Left cardiac atrium (tissue), 4 donors: ENCODE measurements around the gene FSIP1. TPM values are rescaled to one million over a fixed set of nuclear protein-coding genes. Genes with fewer than 3 reads are reported as not detected.
A peak's percentile ranks its signal among the peaks of the same experiment; 100 is the strongest.

Source experiments
- ATAC-seq, 2 donors: fragments of 200-7000 bp; cut with Tn5 transposase; one replicate each; pipeline ENCODE4 v1.9.1; 2020; ENCODE audit warnings: mild to moderate bottlenecking in 2 of 2, moderate library complexity in 2 of 2
- DNase-seq: peaks from one replicate; pipeline ENCODE4 v3.0.0-alpha.2; 2020
- intact Hi-C, 2 donors: fragments of 100-400 bp; cut with DNase I; formaldehyde crosslinking; loops; one replicate each; pipeline versions ENCODE4 v1.14.1 to v1.15.1; 2022 to 2023
- total RNA-seq, 2 donors: library from RNA; stranded (reverse); fragmentation: NEBNext Ultra II Directional; extraction: Animal tissue kit (Norgen Biotek cat#: 25700); gene quantifications; one replicate each; pipeline ENCODE4 v1.2.1, GENCODE V29; 2021
- donor health status: DM: no; HTN: yes; CAD: no.
- donor health status: DM: no; HTN: yes; CAD: no; lungs with severe emphysema.
- donor health status: DM: yes; HTN: yes; CAD: no.
- donor health status: Dilated cardiomyopathy.

Gene FSIP1
- total RNA-seq, 2 donors from 2014 or later, result 0.50 to 0.52 TPM

DNA sequence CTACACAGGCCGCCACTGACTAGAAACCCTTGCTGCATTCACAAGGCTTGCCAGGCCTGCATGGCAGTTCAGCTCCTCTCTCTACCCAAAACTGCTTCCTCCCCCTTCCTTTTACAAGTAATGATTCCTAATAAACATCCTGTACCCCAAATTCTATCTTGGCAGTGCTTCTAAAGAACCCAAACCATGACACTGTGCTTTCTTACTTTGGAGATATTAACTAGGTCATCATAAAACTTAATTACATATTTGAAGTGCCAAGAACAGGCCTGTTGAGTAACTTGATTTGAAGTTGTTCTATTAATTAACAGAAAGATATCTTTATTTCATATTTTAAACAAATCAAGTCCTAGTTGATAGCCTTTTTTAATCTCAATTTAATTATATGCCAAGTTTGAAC, 113.4 kb downstream of the FSIP1 start:
- intact Hi-C loops, result no loop called here
- DNase-seq (no peak), ATAC-seq (no peak)

DNA sequence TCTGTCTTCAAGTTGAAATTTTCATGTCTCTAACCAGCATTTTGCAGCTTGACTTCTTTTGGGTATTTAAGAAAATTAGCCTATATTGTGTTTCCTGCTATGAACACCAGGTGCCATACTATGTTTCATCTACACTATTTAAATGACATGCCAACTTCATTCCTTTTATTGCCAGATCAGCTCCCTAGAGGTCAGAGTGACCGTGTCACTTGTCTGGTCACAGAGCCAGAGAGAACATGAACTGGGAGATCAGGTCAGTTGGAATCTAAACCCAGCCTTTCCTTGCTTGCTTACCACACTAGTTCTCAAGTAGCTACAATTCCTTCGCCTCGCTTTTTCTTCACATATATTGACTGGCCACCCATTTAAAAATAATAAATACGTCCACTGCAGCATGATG, 114.2 kb downstream of the FSIP1 start:
- intact Hi-C loops, result no loop called here
- no peak for DNase-seq
- ATAC-seq, result no peak

DNA sequence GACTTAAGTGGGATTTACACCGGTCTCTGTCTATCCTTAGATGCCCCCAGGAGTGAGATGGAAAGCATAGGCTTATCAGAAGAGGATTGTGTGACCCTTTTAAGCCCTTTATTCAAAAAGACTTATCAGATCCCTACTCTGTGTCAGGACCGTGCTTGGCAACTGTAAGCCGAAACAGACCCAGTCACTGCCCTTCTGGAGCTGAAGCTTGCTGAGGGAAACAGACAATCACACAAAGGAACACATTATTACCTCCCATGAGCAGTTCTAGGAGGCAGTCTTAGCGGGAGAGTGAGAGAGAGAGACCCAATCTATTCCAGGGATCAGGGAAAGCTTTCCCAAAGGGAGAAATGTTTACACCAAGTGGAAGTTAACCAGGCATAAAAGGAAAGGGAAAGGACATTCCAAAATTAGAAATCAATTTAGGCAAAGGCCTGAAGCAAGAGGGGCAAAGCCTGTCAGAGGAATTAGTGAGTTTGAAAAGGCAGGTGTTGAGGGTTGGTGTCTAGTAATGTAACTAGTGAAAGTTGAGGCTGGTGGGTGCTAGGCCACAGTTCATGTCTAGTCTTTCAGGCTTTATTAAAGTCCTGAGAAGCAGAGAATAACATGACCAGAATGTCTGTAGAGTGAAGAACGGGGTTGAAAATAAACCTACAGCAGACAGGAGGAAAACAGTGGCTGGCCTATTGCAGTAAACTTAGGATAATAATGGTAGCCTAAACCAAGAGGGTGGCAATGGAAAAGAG, 115.1 kb downstream of the FSIP1 start:
- DNase-seq (no peak), ATAC-seq (no peak)
- intact Hi-C loops, result no loop called here

DNA sequence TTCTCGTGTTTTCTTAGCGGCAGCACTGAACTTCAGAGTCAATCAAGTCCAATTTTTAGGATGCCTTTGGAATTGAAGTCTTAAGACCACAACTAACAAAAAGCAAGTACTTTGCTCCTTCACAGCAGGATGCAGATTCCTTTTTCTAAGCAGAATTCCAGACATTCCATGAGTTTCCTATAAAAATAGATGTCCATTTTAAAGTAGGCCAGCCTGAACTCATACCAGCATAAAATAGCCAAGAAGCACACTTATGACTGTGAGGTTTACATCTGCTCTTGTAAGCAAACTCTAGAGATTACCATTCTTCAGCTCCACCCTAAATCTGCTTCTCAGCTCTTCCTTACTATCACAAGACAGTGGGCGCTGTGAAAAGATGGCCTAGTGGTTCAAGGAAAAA, 116.0 kb downstream of the FSIP1 start:
- DNase-seq, result no peak
- intact Hi-C loops, result no loop called here

DNA sequence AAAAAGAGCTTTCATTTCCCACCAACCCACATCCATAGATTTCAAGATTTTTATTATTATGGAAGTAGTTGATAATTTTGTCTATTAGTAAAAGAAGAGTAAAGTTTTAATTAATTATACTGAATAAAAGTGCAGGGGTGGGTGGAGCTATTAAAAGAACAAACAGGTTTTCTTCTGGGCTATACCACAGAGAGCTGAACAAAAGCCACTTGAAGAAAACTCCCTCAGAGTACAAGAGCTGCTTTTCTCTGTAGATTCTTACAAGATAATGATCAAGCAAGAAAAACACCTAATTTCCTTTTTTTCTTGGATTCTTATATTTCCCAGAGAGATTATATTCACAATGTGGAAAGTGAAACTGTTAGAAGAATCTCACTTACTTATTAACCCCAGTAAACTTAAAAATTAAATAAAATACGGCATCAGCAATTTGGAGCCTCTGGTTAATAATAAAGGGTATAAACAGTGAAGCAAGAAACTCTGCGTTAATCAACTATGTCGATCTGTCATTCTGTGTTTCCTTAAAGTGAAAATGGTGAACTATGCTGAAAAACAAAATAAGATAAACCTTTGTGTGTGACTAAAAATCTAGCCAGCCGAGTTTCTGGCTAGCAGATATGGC, 116.9 kb downstream of the FSIP1 start:
- DNase-seq (no peak), ATAC-seq (no peak)
- intact Hi-C loops, result no loop called here

More for the DNA sequence above, 116.0 kb downstream of the FSIP1 start:
- ATAC-seq, result peak in 1 of 2 donors; percentile 23

DNA sequence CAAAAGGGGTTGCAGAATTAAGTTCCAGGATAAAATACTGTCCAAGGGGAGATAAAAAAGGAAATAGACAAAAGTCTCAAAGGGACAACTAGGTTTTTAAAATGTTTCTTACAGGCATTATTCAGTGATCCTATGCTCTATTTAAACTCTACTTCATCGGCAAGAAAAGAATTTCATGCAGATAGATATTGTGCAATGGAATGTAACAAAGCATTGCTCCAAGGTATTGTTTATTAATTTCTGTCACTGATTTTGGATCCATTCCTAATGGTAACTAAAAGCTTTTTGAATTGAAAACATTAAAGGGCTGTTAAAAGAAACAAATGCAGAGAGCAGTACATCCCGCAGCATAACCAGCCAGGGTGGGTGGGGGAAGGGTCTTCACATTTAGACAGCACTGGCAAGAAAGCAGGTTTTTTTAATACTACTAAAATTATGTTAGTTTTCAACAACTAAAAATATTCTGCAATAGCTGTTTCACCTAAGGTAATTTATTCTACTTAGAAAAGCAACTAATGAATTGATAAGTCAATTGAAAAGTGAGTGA, 118.9 kb downstream of the FSIP1 start:
- intact Hi-C loops, result no loop called here
- DNase-seq, result no peak
- no peak for ATAC-seq

DNA sequence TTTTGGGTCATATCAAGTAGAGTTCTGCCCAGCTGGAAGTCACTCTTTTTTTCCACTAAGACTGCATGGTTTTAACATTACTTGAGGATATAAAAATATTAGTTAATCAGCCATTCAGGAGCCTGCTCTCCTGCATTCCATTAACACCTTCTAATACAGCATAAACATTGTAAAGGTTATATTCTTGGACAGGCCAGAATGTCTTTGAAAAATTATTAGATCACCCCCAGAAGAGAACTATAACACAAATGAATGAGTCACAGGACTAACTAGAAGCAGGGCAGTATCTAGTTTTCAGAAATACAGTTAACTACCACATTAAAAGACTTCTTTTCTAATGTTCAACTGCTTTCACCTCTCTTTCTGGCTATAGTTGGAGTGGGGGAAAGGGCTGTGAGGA, 120.9 kb downstream of the FSIP1 start:
- ATAC-seq, result no peak
- DNase-seq, result no peak
- intact Hi-C loops, result no loop called here

DNA sequence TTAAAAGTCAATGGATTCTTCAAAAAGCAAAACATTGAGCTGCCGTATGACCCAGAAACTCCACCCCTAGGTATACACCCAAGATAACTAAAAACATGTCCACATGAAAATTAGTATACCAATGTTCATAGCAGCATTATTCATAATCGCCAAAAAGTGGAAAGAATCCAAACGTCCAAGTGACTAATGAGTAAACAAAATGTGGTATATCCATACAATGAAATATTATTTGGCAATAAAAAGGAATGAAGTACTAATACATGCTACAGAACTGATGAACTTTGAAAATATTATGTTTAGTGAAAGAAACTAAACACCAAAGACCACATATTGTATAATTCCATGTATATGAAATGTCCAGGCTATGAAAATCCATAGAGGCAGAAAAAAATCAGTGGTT, 123.9 kb downstream of the FSIP1 start:
- DNase-seq, result no peak

DNA sequence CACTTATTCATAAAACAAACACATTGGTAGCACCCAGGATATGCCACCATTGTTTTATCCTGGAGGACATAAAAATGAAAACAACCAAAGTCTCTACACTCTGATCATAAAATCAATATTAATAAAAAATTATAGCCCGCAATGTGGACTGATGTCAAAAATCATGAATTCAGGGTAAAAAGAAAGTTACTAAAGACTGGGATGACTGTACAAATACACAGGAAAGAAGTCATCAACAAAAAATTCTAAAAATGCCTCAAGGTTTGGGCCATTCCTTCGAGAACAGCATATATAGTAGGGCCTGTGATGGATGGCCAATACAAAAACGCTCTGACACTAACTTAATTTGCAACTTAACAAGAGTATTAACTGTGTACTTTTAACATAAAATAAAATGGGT, 125.0 kb downstream of the FSIP1 start:
- intact Hi-C loops, result no loop called here
- ATAC-seq, result no peak
- DNase-seq, result no peak

More for the DNA sequence above, 123.9 kb downstream of the FSIP1 start:
- intact Hi-C loops, result no loop called here
- no peak for ATAC-seq

DNA sequence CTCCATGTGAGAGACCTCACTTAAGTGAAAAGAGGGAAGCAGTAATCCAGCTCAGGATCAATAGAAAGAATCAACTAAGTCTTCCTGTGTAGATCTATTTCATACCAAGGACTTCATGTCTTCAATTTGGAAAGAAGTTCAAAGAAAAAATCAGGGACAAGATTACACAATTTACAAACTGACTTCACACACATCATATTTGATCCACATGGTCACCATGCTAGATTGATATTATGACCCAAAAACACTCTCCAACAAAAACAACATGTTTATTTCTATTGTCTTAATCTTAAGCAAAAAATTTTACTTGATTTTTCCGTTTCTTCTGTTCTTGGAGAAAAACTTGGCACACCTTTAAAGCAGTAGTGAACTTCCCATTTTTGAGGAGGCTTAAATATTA, 125.5 kb downstream of the FSIP1 start:
- no peak for DNase-seq
- intact Hi-C loops, result no loop called here
- ATAC-seq, result no peak

DNA sequence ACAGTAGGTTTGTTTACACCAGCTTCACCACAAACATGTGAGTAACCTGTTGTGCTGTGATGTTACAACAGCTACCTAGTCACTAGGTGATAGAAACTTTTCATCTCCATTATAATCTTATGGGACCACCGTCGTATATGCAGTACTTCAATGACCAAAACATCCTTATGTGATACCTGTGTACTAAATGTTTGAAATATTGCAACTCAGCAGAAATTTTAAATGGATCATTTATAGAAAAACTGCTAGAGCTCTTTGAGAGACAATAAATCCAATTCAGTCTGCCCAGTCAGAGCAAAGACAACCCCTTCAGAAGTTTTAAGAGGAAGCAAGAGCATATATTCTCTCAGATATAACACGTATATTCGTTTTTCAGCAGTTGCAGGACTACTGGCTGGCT, 128.3 kb downstream of the FSIP1 start:
- ATAC-seq (no peak), DNase-seq (no peak)
- intact Hi-C loops, result no loop called here

DNA sequence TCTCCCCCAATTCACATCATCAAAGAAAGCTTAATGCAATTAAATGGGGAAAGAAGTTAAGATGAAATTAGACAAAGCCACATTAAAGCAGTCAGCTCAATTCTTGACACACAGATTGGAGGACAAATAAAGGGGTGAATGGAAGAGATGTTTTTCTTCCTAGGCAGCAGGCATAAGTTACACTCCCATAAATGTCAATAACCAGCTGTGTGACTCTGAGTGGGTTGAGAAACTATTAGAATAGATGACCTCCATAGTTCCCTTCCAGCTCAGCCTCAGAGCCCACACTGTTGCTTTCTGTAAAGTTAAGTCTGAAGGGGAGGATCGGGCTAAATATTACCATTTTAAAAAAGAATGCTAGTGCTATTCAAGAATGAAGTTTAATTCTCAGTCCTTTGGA, 130.8 kb downstream of the FSIP1 start:
- intact Hi-C loops, result no loop called here
- no peak for ATAC-seq

DNA sequence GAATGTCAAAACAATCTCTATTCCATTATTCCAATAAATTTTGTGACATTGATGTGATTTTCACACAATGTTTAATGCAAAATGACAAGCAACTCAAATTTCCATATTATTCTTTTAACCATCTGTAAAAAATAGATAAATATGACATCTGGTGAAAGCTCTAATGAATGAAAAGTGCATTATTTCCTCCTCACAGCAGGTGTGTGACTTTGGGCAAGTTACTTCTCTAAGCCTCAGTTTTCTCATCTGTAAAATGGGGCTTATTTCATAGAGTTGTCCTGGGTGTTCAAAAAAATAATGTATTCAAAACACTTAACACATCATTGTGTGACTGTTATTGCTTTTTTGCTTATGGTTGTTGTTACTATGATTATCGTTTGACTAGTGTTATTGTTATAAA, 131.3 kb downstream of the FSIP1 start:
- ATAC-seq, result no peak
- intact Hi-C loops, result no loop called here
- no peak for DNase-seq

More for the DNA sequence above, 130.8 kb downstream of the FSIP1 start:
- no peak for DNase-seq

DNA sequence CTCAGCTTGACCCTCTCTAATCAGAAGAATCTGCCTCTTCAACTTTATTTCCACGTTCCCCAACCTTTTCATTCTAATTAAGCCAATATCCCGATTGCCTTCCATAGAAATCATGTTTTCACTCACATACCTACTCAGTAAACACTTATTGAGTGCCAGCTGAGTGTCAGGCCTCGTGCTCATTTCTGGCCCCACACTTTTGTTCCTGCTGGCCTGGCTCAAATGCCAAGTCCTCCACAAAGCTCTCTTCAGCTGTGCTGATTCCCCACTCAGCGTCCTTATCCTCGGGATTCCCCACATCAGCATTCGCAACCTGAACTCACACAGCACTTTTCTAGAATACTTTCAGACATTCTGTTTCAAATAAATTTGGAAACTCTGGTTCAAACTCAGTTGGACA, 132.9 kb downstream of the FSIP1 start:
- peak; percentile 24 for DNase-seq
- peak; percentile 41 to 61 for ATAC-seq
- intact Hi-C loops, result no loop called here

DNA sequence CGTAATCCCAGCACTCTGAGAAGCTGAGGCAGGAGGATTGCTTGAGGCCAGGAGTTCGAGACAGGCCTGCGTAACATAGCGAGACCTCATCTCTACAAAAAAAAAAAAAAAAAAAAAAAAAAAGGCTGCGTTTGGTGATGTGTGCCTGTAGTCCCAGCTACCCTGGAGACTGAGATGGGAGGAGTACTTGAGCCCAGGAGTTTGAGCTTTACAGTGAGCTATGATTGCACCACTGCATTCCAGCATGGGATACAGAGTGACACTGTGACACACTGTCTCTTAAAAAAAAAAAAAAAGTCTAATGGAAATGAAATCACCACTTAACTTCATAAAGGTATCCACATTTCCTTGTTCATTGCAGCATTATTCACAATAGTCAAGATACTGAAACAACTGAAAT, 136.2 kb downstream of the FSIP1 start:
- intact Hi-C loops, result no loop called here
- no peak for DNase-seq
- ATAC-seq, result no peak

DNA sequence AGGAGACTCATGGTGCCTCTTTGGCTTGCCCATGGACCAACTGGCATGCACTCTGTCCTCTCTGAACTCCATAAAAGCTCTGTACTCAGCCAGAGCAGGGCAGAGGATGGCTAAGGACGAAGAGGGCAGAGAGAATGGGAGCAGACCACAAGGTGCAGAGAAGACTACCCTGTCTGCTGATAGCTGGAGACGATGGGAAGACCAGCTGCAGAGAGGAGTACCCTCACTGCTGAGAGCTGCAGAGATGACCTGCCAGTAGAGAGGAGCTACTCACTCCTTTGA, 136.7 kb downstream of the FSIP1 start:
- ATAC-seq, result no peak

DNA sequence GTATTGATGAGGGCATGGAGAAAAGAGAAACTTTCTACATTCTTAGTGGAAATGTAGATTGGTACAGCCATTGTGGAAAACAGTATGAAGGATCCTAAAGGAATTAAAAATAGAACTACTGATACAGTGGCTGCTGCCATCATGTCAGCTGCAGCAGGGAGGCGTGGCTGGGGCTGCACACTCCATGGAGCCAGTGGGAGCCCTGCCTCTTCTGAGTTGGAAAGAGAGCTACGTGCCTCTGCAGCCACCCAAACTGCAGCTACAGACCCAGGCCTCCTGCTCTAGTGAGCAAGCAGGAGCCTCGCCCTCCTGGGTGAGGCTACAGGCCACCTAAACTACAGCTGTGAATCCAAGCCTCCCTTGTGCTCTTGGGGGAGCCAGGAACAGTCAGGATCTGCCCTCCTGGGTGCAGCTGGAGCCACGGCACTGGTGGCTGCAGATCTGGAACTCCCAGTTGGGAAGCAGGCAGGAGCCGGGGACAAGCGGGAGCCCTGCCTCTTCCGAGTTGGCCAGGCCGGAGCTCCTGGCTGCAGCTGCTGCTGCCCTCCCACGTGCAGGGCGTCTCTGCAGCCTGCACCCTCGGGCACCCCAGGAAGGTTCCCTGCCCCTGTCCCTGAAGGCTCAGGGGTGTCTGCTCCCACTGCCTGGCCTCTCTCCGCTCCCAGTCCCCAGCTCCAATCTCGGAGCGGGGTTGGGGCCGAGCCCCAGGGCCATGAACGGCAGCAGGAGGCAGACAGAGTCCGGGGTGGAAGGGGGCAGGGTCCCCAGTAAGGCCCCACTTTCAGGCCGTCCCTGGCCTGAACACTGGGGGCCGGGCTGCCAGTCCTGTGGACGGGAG, 137.3 kb downstream of the FSIP1 start:
- DNase-seq (no peak), ATAC-seq (peak; percentile 48 to 51)
- intact Hi-C loops, result no loop called here

More for the DNA sequence above, 136.7 kb downstream of the FSIP1 start:
- intact Hi-C loops, result no loop called here
- DNase-seq, result no peak

DNA sequence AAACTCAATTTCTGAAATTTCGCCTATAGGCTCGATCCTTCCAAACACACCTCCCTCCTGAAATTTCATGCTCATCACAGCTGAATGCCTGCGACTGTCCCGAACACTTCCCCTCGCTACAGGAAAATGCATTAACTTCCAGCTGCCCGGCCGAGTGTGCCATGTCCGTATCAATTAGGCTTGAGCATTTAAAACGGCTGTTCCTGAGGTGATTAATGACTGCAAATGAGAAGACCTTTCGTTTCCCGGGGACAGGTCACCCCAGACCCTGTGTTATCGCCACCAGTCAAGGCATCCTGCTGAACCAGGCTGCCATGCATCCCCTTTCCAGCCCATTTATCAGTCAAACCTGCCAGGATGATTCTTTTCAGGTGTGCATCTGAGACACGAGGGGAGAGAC, 138.5 kb downstream of the FSIP1 start:
- no peak for DNase-seq
- no peak for ATAC-seq
- intact Hi-C loops, result no loop called here

DNA sequence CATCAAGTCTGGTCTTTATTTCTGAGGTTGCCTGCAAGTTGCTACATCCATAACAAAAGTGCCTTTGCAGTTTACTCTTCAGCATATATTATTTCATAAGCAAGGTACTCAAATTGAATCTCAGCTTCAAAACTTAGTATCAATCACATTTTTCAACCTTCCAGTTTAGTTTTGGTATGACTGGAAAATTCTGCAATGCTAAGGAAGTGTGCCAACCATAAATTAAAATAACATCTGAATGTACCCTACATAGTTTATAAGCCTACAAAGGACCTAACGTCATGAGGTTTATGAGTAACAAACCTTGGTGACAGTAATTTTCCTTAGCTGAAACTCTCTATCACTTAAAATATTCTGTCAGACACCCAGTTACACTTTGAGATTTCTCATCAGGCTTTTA, 138.9 kb downstream of the FSIP1 start:
- ATAC-seq (no peak), DNase-seq (no peak)
- intact Hi-C loops, result no loop called here

DNA sequence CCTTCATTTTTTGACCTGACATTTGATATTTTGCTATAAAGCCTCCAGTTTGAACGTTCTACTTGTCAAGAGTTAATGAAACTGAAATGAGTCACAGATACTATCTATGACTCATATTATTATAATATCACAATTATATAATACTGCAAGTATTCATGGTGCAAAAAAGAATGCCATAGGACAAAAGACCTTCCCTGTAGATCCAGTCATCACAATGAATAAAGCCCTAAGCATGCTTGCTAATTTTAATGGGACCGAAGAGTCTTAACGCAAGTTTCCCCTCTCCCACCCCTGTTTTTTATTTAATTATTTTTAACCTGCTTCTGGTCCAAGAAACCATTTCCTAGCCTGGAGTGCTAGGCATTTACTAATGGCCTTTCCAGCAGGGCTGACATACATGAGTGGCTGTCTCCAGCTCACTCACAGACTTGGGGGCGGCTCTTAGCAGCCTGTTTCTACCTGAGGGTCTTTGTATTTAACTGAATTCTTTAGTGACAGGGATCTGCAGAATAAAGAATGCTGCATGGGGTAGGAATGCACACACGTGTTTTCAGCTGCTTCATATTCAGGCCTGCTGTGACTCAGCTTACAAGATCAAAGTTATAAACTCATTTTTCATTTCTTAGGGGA, 140.5 kb downstream of the FSIP1 start:
- intact Hi-C loops, result no loop called here
- ATAC-seq (peak in 1 of 2 donors; percentile 67), DNase-seq (no peak)
